ENCODE data around the gene NELFB.
"Not testable (repeated sequence)": the region's sequence is repeated elsewhere in the genome, so short reads cannot be mapped to it uniquely, and the experiment has no call there.

The NELFB gene

GRCh38 chr9:137235424-137236237, 19.5 kb upstream of the NELFB start:
- Histone ChIP-seq H3K36me3 (ENCODE audit: insufficient read depth, low read length) (no peaks in the 10 kb centered on the region), H2AFZ (ENCODE audit: low read depth, low read length) (no peak overlapping the region), H3K4me1 (ENCODE audit: insufficient read depth, low read length) (peaks cover 14% of the 10 kb centered on the region), H3K4me3 (ENCODE audit: low read length) (no peak overlapping the region), H3K9me3 (ENCODE audit: low read length) (no peaks in the 10 kb centered on the region), H3K27me3 (ENCODE audit: insufficient read depth, low read length) (peaks cover 3% of the 10 kb centered on the region)

- Histone ChIP-seq H3K36me3 (ENCODE audit: insufficient read depth, low read length) (no peaks in the 10 kb centered on the region), H3K4me3 (ENCODE audit: low read length) (no peak overlapping the region), H3K4me1 (ENCODE audit: insufficient read depth, low read length) (peaks cover 14% of the 10 kb centered on the region), H2AFZ (ENCODE audit: low read depth, low read length) (no peak overlapping the region), H3K27me3 (ENCODE audit: insufficient read depth, low read length) (no peaks in the 10 kb centered on the region), H3K9me3 (ENCODE audit: low read length) (no peaks in the 10 kb centered on the region)
These were observed 18.7 kb upstream of the NELFB start for GRCh38 chr9:137236238-137236935.

DNA sequence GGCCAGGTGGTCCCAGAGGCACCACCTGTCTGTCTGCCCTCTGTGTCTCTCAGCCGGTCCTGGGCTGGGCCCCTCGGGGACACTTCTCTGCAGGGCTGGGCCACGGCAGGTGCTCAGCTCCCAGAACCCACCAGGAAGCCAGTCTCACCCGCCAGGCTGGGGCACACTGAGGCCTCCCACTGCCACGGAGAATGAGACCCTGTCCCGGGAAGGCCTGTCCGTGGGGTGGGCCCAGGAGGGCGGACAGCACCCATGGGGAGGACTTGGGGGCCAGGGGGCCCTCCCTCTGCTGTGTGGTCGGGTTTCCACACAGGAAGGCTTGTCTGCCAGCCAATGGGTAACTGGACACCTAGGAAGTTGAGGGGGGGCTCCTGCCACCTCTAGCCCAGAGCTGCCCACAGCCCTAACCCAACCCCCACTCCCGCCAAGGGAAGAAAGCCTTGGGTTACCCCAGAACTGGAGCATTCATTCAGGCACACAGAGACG, 18.1 kb upstream of the NELFB start:
- peaks cover 3% of the 10 kb centered on the region for H3K36me3 ChIP-seq (ENCODE audit: insufficient read depth, low read length)

DNA sequence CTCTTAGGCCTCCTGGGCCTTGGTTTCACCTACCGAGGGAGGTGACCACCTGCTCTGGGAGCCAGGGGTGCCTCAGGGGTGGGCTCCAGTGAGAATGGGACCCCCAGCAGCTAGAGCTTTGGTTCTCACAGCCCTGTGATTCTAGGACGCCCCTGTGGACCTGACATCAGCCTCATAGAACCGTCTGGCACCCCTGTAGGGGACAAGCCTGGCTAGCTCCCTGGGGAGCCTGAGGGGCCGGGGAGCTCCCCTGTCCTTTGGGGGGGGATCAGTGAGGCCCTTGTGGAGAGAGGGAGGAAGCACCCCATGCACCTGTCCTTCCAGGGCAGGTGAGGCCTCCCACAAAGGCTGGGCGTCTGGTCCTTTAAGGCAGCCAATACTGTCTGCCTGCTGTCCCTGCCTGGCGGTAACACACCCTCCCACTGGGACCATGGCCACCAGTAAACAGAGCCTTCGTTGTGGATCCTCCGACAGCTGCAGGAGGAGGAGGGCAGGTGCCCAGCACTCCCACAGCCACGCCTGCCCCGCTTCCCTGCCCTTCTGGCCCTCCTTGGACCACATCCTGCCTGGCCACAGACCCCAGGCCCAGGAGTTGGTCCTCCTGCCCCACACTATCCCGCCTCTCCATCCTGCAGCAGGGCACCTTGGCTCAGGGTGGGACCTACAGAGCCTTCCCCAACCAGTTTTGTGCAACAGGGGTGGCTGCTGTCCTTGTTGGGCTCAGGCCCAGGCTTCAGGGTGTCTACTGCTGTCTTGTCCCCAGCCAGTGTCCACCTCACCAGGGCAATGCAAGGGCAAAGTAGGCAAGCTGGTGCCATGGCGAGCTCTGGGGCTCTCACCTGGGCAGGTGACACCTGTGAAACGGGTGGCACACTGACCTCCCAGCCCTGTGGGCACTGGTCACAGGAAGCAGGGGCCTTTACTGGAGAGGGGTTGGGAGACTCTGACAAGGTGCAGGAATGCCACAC, 17.1 kb upstream of the NELFB start:
- H3K36me3 ChIP-seq (ENCODE audit: insufficient read depth, low read length), result peaks cover 13% of the 10 kb centered on the region
- no peak overlapping the region for H3K4me3 ChIP-seq (ENCODE audit: low read length)
- H2AFZ ChIP-seq (ENCODE audit: low read depth, low read length), result no peak overlapping the region
- no peaks in the 10 kb centered on the region for H3K9me3 ChIP-seq (ENCODE audit: low read length)
- H3K27me3 ChIP-seq (ENCODE audit: insufficient read depth, low read length), result no peaks in the 10 kb centered on the region
- peaks cover 26% of the 10 kb centered on the region for H3K4me1 ChIP-seq (ENCODE audit: insufficient read depth, low read length)

More for the DNA sequence above, 18.1 kb upstream of the NELFB start:
- Histone ChIP-seq H3K9me3 (ENCODE audit: low read length) (no peaks in the 10 kb centered on the region), H3K27me3 (ENCODE audit: insufficient read depth, low read length) (no peaks in the 10 kb centered on the region), H3K4me1 (ENCODE audit: insufficient read depth, low read length) (peaks cover 15% of the 10 kb centered on the region), H3K4me3 (ENCODE audit: low read length) (no peak overlapping the region), H2AFZ (ENCODE audit: low read depth, low read length) (no peak overlapping the region)

GRCh38 chr9:137239541-137240200, 15.5 kb upstream of the NELFB start:
- Histone ChIP-seq H3K4me3 (ENCODE audit: low read length) (peak overlapping the region; percentile 65), H3K36me3 (ENCODE audit: insufficient read depth, low read length) (peaks cover 23% of the 10 kb centered on the region), H2AFZ (ENCODE audit: low read depth, low read length) (peak overlapping the region; percentile 53), H3K4me1 (ENCODE audit: insufficient read depth, low read length) (peaks cover 25% of the 10 kb centered on the region)
- H3K9me3 ChIP-seq (ENCODE audit: low read length); H3K27me3 ChIP-seq (ENCODE audit: insufficient read depth, low read length): not testable (repeated sequence)

DNA sequence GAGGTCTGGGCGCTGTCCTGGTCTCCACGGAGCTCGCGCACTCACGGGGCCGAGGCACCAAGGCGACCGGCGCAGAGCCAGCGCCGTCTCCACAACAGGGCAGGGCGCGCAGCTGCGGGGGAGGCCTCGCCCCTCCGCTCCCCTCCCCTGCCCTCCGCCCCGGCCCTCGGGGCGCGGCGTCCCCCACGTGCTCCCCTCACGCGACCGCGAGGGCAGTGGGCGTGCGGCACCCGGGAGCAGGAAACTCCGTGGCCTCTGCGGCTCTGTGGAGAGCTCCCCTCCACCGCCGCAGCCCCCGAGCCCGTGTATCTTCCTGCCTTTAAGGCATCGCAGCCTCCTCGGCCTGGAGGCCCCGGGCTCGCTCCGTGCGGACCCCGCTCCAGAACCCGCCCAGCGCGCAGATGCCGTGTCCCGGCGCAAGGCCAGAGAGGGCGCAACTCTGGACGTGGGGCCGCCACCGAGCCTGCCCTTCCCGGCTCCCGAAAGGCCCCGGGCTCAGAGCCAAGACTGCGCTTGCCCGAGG, 14.7 kb upstream of the NELFB start:
- Histone ChIP-seq H3K36me3 (ENCODE audit: insufficient read depth, low read length) (peaks cover 23% of the 10 kb centered on the region), H3K4me1 (ENCODE audit: insufficient read depth, low read length) (peaks cover 25% of the 10 kb centered on the region), H3K4me3 (ENCODE audit: low read length) (peak overlapping the region; percentile 65), H3K27me3 (ENCODE audit: insufficient read depth, low read length) (no peaks in the 10 kb centered on the region), H2AFZ (ENCODE audit: low read depth, low read length) (peak overlapping the region; percentile 53), H3K9me3 (ENCODE audit: low read length) (no peaks in the 10 kb centered on the region)

DNA sequence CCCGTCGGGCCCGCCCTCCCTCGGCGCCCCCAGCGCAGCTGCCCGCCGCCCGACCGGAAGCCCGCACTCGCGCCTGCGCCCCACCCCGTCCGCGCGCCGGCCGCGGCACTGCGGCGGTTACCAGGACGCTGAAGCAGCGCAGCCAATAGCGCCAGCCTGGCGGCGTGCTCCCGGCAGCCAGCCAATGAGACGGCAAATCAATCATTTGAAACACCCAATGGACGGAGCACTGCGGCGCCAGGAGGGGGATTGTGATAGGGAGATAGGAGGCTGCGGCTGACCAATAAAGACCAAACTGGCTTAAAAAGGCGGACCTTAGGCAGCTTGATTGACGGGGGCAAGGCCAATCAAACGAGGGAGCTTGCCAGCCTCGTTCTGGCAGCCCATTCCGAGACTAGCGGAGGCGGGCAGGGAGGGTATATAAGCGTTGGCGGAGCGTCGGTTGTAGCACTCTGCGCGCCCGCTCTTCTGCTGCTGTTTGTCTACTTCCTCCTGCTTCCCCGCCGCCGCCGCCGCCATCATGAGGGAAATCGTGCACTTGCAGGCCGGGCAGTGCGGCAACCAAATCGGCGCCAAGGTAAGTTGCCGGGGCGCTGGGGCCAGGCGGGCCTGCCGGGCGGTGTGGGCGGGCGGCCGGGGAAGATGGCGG, 14.2 kb upstream of the NELFB start, which contains the start of gene TUBB4B:
TSS of gene TUBB4B (plus strand) at position 447 of the 649 bp plus-strand sequence. CDS start at position 521, 74 bp downstream.
- Histone ChIP-seq H3K4me3 (ENCODE audit: low read length) (peak within 1 kb of the TSS; percentile 89), H3K9me3 (ENCODE audit: low read length) (no peaks in the 10 kb centered on the region), H3K4me1 (ENCODE audit: insufficient read depth, low read length) (peaks cover 25% of the 10 kb centered on the region), H2AFZ (ENCODE audit: low read depth, low read length) (peak within 1 kb of the TSS; percentile 53), H3K36me3 (ENCODE audit: insufficient read depth, low read length) (peaks cover 23% of the 10 kb centered on the region), H3K27me3 (ENCODE audit: insufficient read depth, low read length) (no peaks in the 10 kb centered on the region)

DNA sequence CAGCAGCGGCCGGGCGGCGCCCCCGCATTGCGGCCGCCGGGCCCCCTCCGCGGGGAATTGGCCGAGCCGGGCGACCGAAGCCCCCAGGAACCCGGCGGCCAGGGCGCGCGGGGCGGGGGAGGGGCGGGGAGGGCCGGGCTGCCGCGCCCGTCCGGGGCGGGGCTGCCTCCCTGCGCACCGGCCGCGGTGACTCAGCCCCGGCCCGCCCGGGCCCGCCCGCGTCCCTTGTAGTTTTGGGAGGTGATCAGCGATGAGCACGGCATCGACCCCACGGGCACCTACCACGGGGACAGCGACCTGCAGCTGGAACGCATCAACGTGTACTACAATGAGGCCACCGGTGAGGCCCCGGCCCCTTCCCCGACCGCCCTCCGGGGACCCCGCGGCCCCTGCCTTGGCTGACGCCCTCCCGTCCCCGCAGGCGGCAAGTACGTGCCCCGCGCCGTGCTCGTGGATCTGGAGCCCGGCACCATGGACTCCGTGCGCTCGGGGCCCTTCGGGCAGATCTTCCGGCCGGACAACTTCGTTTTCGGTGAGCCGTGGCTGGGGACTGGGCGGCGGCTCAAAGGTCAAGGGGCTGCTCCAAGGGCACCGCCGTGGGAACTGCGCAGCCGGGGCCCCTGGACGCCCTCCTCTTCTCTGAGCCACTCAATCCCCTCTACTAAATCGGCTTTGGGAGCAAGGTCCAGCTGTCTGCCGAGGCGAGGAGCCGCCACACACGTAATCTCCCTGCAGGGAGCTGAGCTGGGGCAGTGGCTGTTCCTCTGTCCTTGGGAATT, 13.4 kb upstream of the NELFB start:
- Histone ChIP-seq H3K4me1 (ENCODE audit: insufficient read depth, low read length) (peaks cover 23% of the 10 kb centered on the region), H2AFZ (ENCODE audit: low read depth, low read length) (no peak overlapping the region), H3K4me3 (ENCODE audit: low read length) (peak overlapping the region; percentile 89), H3K9me3 (ENCODE audit: low read length) (no peaks in the 10 kb centered on the region), H3K27me3 (ENCODE audit: insufficient read depth, low read length) (no peaks in the 10 kb centered on the region), H3K36me3 (ENCODE audit: insufficient read depth, low read length) (peaks cover 23% of the 10 kb centered on the region)

DNA sequence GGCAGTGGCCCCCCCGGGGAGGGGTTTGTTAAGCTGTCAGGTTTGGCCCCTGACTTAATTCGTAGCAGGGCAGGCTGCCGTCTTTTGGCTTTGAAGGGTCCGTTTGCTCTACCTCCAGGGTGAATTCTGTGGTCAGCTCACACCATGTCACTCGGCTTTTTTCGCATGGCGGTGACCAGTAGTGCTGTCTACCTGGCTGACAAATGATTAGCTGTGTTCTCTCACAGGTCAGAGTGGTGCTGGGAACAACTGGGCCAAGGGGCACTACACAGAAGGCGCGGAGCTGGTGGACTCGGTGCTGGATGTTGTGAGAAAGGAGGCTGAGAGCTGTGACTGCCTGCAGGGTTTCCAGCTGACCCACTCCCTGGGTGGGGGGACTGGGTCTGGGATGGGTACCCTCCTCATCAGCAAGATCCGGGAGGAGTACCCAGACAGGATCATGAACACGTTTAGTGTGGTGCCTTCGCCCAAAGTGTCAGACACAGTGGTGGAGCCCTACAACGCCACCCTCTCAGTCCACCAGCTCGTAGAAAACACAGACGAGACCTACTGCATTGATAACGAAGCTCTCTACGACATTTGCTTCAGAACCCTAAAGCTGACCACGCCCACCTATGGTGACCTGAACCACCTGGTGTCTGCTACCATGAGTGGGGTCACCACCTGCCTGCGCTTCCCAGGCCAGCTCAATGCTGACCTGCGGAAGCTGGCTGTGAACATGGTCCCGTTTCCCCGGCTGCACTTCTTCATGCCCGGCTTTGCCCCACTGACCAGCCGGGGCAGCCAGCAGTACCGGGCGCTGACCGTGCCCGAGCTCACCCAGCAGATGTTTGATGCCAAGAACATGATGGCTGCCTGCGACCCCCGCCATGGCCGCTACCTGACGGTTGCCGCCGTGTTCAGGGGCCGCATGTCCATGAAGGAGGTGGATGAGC, 12.6 kb upstream of the NELFB start:
- Histone ChIP-seq H3K27me3 (ENCODE audit: insufficient read depth, low read length) (no peaks in the 10 kb centered on the region), H3K9me3 (ENCODE audit: low read length) (no peaks in the 10 kb centered on the region), H3K4me3 (ENCODE audit: low read length) (peak overlapping the region; percentile 89), H2AFZ (ENCODE audit: low read depth, low read length) (no peak overlapping the region), H3K36me3 (ENCODE audit: insufficient read depth, low read length) (peaks cover 23% of the 10 kb centered on the region), H3K4me1 (ENCODE audit: insufficient read depth, low read length) (peaks cover 21% of the 10 kb centered on the region)

DNA sequence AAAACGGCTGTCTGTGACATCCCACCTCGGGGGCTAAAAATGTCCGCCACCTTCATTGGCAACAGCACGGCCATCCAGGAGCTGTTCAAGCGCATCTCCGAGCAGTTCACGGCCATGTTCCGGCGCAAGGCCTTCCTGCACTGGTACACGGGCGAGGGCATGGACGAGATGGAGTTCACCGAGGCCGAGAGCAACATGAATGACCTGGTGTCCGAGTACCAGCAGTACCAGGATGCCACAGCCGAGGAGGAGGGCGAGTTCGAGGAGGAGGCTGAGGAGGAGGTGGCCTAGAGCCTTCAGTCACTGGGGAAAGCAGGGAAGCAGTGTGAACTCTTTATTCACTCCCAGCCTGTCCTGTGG, 11.9 kb upstream of the NELFB start:
- H3K9me3 ChIP-seq (ENCODE audit: low read length); H3K4me3 ChIP-seq (ENCODE audit: low read length); H3K27me3 ChIP-seq (ENCODE audit: insufficient read depth, low read length); H2AFZ ChIP-seq (ENCODE audit: low read depth, low read length): not testable (repeated sequence)
- Histone ChIP-seq H3K36me3 (ENCODE audit: insufficient read depth, low read length) (peaks cover 23% of the 10 kb centered on the region), H3K4me1 (ENCODE audit: insufficient read depth, low read length) (peaks cover 25% of the 10 kb centered on the region)
